Chondrocyte (in vitro differentiated cells): Measurements from ENCODE around the gene KLHL3. TPM values are rescaled to one million over a fixed set of nuclear protein-coding genes. Genes with fewer than 3 reads are reported as not detected.

ENCODE experiments used
- DNase-seq: peaks from one replicate; pipeline ENCODE4 v3.0.0; 2021; ENCODE audit warnings: mixed read lengths, low spot score
- H3K27ac Mint-ChIP-seq: one replicate; pipeline ENCODE4 v1.8.0; 2021; ENCODE audit warnings: mild to moderate bottlenecking, moderate library complexity, mixed read lengths; ENCODE audit not compliant: unreplicated experiment
- H3K27me3 Mint-ChIP-seq: 2 replicates; pipeline ENCODE4 v1.8.0; 2021; ENCODE audit warnings: low read depth, mixed read lengths
- H3K36me3 Mint-ChIP-seq: 2 replicates; pipeline ENCODE4 v1.8.0; 2021; ENCODE audit warnings: low read depth, mixed read lengths
- H3K4me1 Mint-ChIP-seq: 2 replicates; pipeline ENCODE4 v1.8.0; 2021; ENCODE audit warnings: low read depth, mild to moderate bottlenecking, mixed read lengths
- H3K4me3 Mint-ChIP-seq: one replicate; pipeline ENCODE4 v1.8.0; 2021; ENCODE audit warnings: mild to moderate bottlenecking, moderate library complexity, mixed read lengths; ENCODE audit not compliant: unreplicated experiment
- H3K9me3 Mint-ChIP-seq: 2 replicates; pipeline ENCODE4 v1.8.0; 2021; ENCODE audit warnings: low read depth, mixed read lengths
- CTCF ChIP-seq: fragments of 200-600 bp; sonication (generic); IDR thresholded peaks from 2 replicates; pipeline ENCODE4 v1.5.0; 2021; ENCODE audit warnings: antibody characterized with exemption, mild to moderate bottlenecking, moderate library complexity
- total RNA-seq: library from RNA; stranded (reverse); gene quantifications from 3 replicates; pipeline ENCODE4 v1.2.1, GENCODE V29; 2021

KLHL3 gene
- total RNA-seq, 1 donor from 2014 or later = 1.9 TPM

- Mint-ChIP-seq H3K27me3 (peaks cover 16% of the 10 kb centered on the region), H3K36me3 (no peaks in the 10 kb centered on the region), H3K27ac (no peak overlapping the region), H3K4me3 (no peak overlapping the region), H3K4me1 (peaks cover 5% of the 10 kb centered on the region), H3K9me3 (no peaks in the 10 kb centered on the region)
- no peak for DNase-seq
- no peak for TF ChIP-seq CTCF
Observed at GRCh38 chr5:137609127-137609526, 126.8 kb downstream of the KLHL3 start.

- no peak for TF ChIP-seq CTCF
- no peak for DNase-seq
- H3K27ac Mint-ChIP-seq = no peak overlapping the region
- H3K36me3 Mint-ChIP-seq = no peaks in the 10 kb centered on the region
- H3K9me3 Mint-ChIP-seq = no peaks in the 10 kb centered on the region
- H3K4me1 Mint-ChIP-seq = peaks cover 5% of the 10 kb centered on the region
- H3K27me3 Mint-ChIP-seq = peaks cover 18% of the 10 kb centered on the region
- H3K4me3 Mint-ChIP-seq = no peak overlapping the region
Observed at GRCh38 chr5:137607771-137608170, 128.1 kb downstream of the KLHL3 start.

- H3K4me3 Mint-ChIP-seq = no peak overlapping the region
- no peaks in the 10 kb centered on the region for H3K36me3 Mint-ChIP-seq
- no peaks in the 10 kb centered on the region for H3K9me3 Mint-ChIP-seq
Observed at GRCh38 chr5:137606401-137606800, 129.5 kb downstream of the KLHL3 start.

GRCh38 chr5:137605411-137605810 lies 130.5 kb downstream of the KLHL3 start:
- no peaks in the 10 kb centered on the region for H3K9me3 Mint-ChIP-seq
- peaks cover 18% of the 10 kb centered on the region for H3K27me3 Mint-ChIP-seq
- H3K4me1 Mint-ChIP-seq = peaks cover 5% of the 10 kb centered on the region
- H3K36me3 Mint-ChIP-seq = no peaks in the 10 kb centered on the region
- no peak for DNase-seq
- no peak overlapping the region for H3K4me3 Mint-ChIP-seq
- no peak overlapping the region for H3K27ac Mint-ChIP-seq
- peak; percentile 77 for TF ChIP-seq CTCF

More at GRCh38 chr5:137606401-137606800, 129.5 kb downstream of the KLHL3 start:
- peaks cover 5% of the 10 kb centered on the region for H3K4me1 Mint-ChIP-seq
- peaks cover 18% of the 10 kb centered on the region for H3K27me3 Mint-ChIP-seq
- DNase-seq = no peak
- TF ChIP-seq CTCF = no peak
- no peak overlapping the region for H3K27ac Mint-ChIP-seq

- DNase-seq = no peak
- H3K9me3 Mint-ChIP-seq = no peaks in the 10 kb centered on the region
- no peak overlapping the region for H3K4me3 Mint-ChIP-seq
- TF ChIP-seq CTCF = no peak
- H3K36me3 Mint-ChIP-seq = no peaks in the 10 kb centered on the region
- H3K27me3 Mint-ChIP-seq = peaks cover 21% of the 10 kb centered on the region
- peaks cover 4% of the 10 kb centered on the region for H3K4me1 Mint-ChIP-seq
- H3K27ac Mint-ChIP-seq = no peak overlapping the region
Observed at GRCh38 chr5:137604348-137605095, 131.4 kb downstream of the KLHL3 start.
